CD4-positive, CD25-positive, alpha-beta regulatory T cell (primary cell): Measurements from ENCODE around the gene A2M. TPM values are rescaled to one million over a fixed set of nuclear protein-coding genes. Genes with fewer than 3 reads are reported as not detected.
"Not testable (repeated sequence)": the region's sequence is repeated elsewhere in the genome, so short reads cannot be mapped to it uniquely, and the experiment has no call there.

Experiments used
- ATAC-seq, 2 donors: fragments of 150-1000 bp; cut with Tn5 transposase; one replicate each; pipeline ENCODE4 v1.10.0; 2021; ENCODE audit warnings: low read depth in 2 of 2, moderate number of reproducible peaks in 2 of 2, moderate library complexity in 1 of 2
- DNase-seq, 3 donors: peaks; one replicate each; pipeline versions ENCODE4 v3.0.0 to v3.0.0-alpha.2; 2012 to 2022; ENCODE audit warnings: mixed read lengths in 1 of 3
- H3K27ac ChIP-seq: one replicate; pipeline ENCODE4 v1.7.0; 2013; ENCODE audit warnings: mild to moderate bottlenecking, low read length; ENCODE audit not compliant: insufficient read depth, poor library complexity, severe bottlenecking
- H3K27me3 ChIP-seq: one replicate; pipeline ENCODE4 v1.7.0; 2013; ENCODE audit warnings: low read length; ENCODE audit not compliant: control insufficient read depth, insufficient read depth
- H3K36me3 ChIP-seq: one replicate; pipeline ENCODE4 v1.7.0; 2013; ENCODE audit warnings: mild to moderate bottlenecking, low read length, moderate library complexity; ENCODE audit not compliant: control insufficient read depth, insufficient read depth
- H3K4me1 ChIP-seq: 2 replicates; pipeline ENCODE4 v1.7.0; 2013; ENCODE audit warnings: mild to moderate bottlenecking, low read length; ENCODE audit not compliant: insufficient read depth, control insufficient read depth, poor library complexity, severe bottlenecking
- H3K4me3 ChIP-seq: one replicate; pipeline ENCODE4 v1.7.0; 2013; ENCODE audit warnings: low read depth, mild to moderate bottlenecking, low read length, moderate library complexity
- H3K9me3 ChIP-seq, 2 experiments: 1 replicate in 1 of 2; 2 replicates in 1 of 2; pipeline ENCODE4 v1.7.0; 2013; ENCODE audit warnings: low read length in 2 of 2, mild to moderate bottlenecking in 1 of 2, moderate library complexity in 1 of 2; ENCODE audit not compliant: control insufficient read depth in 2 of 2
- H3K27ac Mint-ChIP-seq, 3 donors: one replicate each; pipeline ENCODE4 v1.8.0; 2020 to 2022; ENCODE audit warnings: mild to moderate bottlenecking in 3 of 3, mixed read lengths in 3 of 3, moderate library complexity in 2 of 3
- H3K27me3 Mint-ChIP-seq: one replicate; pipeline ENCODE4 v1.8.0; 2022; ENCODE audit warnings: mild to moderate bottlenecking, mixed read lengths
- H3K36me3 Mint-ChIP-seq: one replicate; pipeline ENCODE4 v1.8.0; 2020; ENCODE audit warnings: mixed read lengths
- H3K4me1 Mint-ChIP-seq, 4 donors: one replicate each; pipeline ENCODE4 v1.8.0; 2020 to 2022; ENCODE audit warnings: mixed read lengths in 4 of 4, mild to moderate bottlenecking in 1 of 4
- H3K4me3 Mint-ChIP-seq, 4 donors: one replicate each; pipeline ENCODE4 v1.8.0; 2020 to 2022; ENCODE audit warnings: mild to moderate bottlenecking in 4 of 4, mixed read lengths in 4 of 4, moderate library complexity in 3 of 4
- H3K9me3 Mint-ChIP-seq, 7 donors: one replicate each; pipeline ENCODE4 v1.8.0; 2020 to 2022; ENCODE audit warnings: mixed read lengths in 7 of 7, mild to moderate bottlenecking in 3 of 7, moderate library complexity in 2 of 7
- polyA plus RNA-seq, 4 donors: library from polyadenylated mRNA; unstranded; fragments of 300-500 nt; fragmentation: Illumina TruSeq; gene quantifications; one replicate each; pipeline ENCODE4 v1.2.3, GENCODE V29; 2021
- total RNA-seq: library from RNA; stranded (reverse); gene quantifications from one replicate; pipeline ENCODE4 v1.2.3, GENCODE V29; 2022

A2M gene
- total and polyA plus RNA-seq, 5 donors from 2014 or later: not detected

GRCh38 chr12:9143929-9144729, 28.4 kb upstream of the A2M start:
- Histone ChIP-seq H3K4me3 (no peak overlapping the region), H3K27ac (no peak overlapping the region), H3K36me3 (no peaks in the 10 kb centered on the region), H3K9me3 (peaks cover 0 to 4% of the 10 kb centered on the region in 2 experiments), H3K4me1 (no peaks in the 10 kb centered on the region), H3K27me3 (no peaks in the 10 kb centered on the region)
- Mint-ChIP-seq H3K27ac (no peak overlapping the region), H3K4me3 (no peak overlapping the region), H3K9me3 (peaks cover 0 to 23% (median 5%) of the 10 kb centered on the region in 7 donors), H3K4me1 (no peaks in the 10 kb centered on the region), H3K27me3 (peaks cover 19% of the 10 kb centered on the region), H3K36me3 (peaks cover 7% of the 10 kb centered on the region)
- DNase-seq (no peak), ATAC-seq (no peak)

DNA sequence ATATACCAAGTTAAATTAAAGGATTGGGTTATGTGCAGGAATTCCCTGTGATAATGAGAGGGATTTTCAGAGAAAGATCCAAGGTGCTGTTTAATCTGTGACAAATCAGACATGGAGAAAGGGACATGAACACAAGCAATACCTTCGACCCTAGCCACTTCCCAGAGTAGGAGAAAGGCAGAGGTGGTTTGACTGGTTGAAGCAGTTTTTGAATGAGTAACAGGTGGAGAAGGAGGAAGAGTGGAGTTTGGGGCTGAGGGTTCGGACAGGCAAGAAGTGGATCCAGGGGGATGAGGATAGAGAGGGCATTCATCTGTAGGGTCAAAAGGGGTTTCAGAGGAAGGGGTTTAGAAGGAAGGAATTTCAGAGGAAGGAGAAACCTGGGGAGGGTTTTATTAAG, 27.4 kb upstream of the A2M start:
- peaks cover 7% of the 10 kb centered on the region for H3K36me3 Mint-ChIP-seq
- peaks cover 0 to 23% (median 5%) of the 10 kb centered on the region in 7 donors for H3K9me3 Mint-ChIP-seq
- DNase-seq: no peak

GRCh38 chr12:9139588-9140290, 24.0 kb upstream of the A2M start:
- not testable (repeated sequence) for H3K36me3 ChIP-seq, H3K4me1 Mint-ChIP-seq, H3K36me3 Mint-ChIP-seq, H3K9me3 ChIP-seq, H3K27ac ChIP-seq, H3K27me3 ChIP-seq, ATAC-seq, H3K4me1 ChIP-seq, H3K4me3 Mint-ChIP-seq, DNase-seq, H3K4me3 ChIP-seq, H3K9me3 Mint-ChIP-seq, H3K27ac Mint-ChIP-seq
- H3K27me3 Mint-ChIP-seq: peaks cover 22% of the 10 kb centered on the region

More for the DNA sequence above, 27.4 kb upstream of the A2M start:
- H3K4me1 Mint-ChIP-seq: no peaks in the 10 kb centered on the region
- H3K27ac ChIP-seq: no peak overlapping the region
- H3K36me3 ChIP-seq: no peaks in the 10 kb centered on the region
- peaks cover 0 to 4% of the 10 kb centered on the region in 2 experiments for H3K9me3 ChIP-seq
- no peaks in the 10 kb centered on the region for H3K4me1 ChIP-seq
- H3K4me3 Mint-ChIP-seq: no peak overlapping the region
- H3K27me3 Mint-ChIP-seq: peaks cover 25% of the 10 kb centered on the region
- H3K27ac Mint-ChIP-seq: no peak overlapping the region
- no peak overlapping the region for H3K4me3 ChIP-seq
- no peak for ATAC-seq
- no peaks in the 10 kb centered on the region for H3K27me3 ChIP-seq

DNA sequence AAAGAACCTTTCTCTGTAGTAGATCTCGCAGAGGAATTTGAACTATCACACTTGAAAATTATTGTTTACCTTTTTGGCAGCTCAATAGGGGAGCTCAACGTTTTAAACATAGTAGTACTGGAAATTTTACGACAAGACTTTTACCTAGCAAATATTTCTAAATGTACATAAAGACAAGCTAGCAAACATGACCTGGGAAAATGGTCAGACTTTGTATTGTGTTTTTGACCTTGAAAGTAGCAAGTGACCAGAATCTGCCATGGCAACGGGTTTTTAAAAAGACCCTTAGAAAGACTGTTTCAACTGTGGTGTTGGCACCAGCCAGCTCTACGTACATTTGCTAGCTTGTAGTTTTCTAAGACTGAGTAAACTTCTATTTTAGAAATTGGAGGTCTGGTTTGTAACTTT, 20.2 kb upstream of the A2M start:
- no peaks in the 10 kb centered on the region for H3K4me1 ChIP-seq
- no peak overlapping the region for H3K4me3 ChIP-seq
- Mint-ChIP-seq H3K9me3 (peaks cover 0 to 3% (median 0%) of the 10 kb centered on the region in 7 donors), H3K36me3 (no peaks in the 10 kb centered on the region), H3K27ac (no peak overlapping the region), H3K27me3 (peaks cover 13% of the 10 kb centered on the region), H3K4me1 (no peaks in the 10 kb centered on the region), H3K4me3 (no peak overlapping the region)
- no peaks in the 10 kb centered on the region for H3K9me3 ChIP-seq
- no peak for ATAC-seq
- H3K36me3 ChIP-seq: no peaks in the 10 kb centered on the region
- no peak for DNase-seq
- no peaks in the 10 kb centered on the region for H3K27me3 ChIP-seq
- H3K27ac ChIP-seq: no peak overlapping the region

- no peaks in the 10 kb centered on the region for H3K4me1 Mint-ChIP-seq
- no peak overlapping the region for H3K4me3 Mint-ChIP-seq
- no peak overlapping the region for H3K27ac ChIP-seq
- no peaks in the 10 kb centered on the region for H3K9me3 ChIP-seq
- H3K27ac Mint-ChIP-seq: no peak overlapping the region
- no peaks in the 10 kb centered on the region for H3K36me3 Mint-ChIP-seq
- H3K36me3 ChIP-seq: no peaks in the 10 kb centered on the region
- peak in 1 of 3 donors; percentile 25 for DNase-seq
- peaks cover 0 to 3% (median 0%) of the 10 kb centered on the region in 7 donors for H3K9me3 Mint-ChIP-seq
- H3K27me3 ChIP-seq: no peaks in the 10 kb centered on the region
- H3K4me1 ChIP-seq: no peaks in the 10 kb centered on the region
- no peak overlapping the region for H3K4me3 ChIP-seq
- no peak for ATAC-seq
- H3K27me3 Mint-ChIP-seq: peaks cover 13% of the 10 kb centered on the region
Measured at GRCh38 chr12:9134981-9135628, 19.4 kb upstream of the A2M start.

DNA sequence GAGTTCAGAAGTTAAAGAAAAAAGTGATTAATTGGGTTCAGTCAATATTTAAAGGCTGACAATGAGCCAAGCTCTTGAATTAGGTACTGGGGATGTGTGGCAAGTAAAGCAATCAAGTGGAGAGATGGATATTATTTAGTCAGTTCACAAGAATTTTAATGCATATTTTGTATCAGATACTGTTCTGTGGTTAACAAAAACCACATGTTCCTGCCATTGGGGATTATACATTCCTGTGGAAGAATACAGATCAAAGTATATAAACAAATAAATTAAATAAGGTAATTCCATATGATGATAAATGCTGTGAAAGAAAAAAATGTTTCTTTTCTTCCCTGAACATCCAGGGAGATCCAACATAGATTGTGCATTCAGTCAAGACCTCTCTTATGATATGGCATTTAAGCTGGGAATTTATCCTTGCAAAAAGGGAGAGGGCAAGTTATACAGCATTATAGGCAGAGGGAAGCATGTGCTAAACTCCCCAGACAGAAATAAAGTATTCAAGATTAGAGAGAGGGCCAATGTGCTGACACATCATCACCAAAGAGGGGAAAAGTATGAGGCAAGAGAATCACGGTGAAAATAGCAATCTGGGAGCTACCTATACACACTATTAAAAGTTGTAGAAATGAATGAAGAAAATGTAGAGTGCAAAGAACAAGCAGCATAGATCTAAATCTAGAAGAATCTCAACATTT, 17.6 kb upstream of the A2M start:
- Mint-ChIP-seq H3K4me1 (no peaks in the 10 kb centered on the region), H3K9me3 (peaks cover 0 to 4% (median 0%) of the 10 kb centered on the region in 7 donors), H3K27ac (no peak overlapping the region), H3K36me3 (no peaks in the 10 kb centered on the region), H3K4me3 (no peak overlapping the region), H3K27me3 (no peaks in the 10 kb centered on the region)
- no peaks in the 10 kb centered on the region for H3K4me1 ChIP-seq
- no peak overlapping the region for H3K27ac ChIP-seq
- no peak for ATAC-seq
- no peak for DNase-seq
- H3K4me3 ChIP-seq: no peak overlapping the region
- H3K9me3 ChIP-seq: no peaks in the 10 kb centered on the region
- no peaks in the 10 kb centered on the region for H3K36me3 ChIP-seq
- no peaks in the 10 kb centered on the region for H3K27me3 ChIP-seq

DNA sequence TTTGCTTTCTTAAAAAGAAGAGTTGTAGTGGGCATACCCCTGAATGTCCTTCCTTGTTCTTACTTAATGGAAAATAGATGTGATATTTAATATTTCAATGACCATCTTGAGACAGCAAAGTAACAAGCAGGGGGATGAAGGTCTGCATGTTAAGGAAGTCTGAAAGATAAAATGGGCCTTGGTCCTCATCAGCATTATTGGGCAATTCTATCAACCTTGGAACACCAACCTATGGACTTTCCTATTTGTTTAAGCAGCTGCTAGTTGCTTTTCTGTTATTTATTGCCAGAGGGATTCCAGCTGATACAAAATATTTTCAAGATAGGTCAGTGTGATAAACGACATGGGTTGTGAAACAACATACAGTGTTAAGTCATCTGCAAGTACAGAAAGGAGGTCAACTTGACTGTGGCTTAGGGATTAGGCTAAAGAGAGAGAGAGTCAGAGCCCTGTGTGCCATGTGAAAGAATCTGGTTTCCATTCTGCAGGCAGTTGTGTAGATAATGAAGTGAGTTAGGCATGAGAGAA, 16.4 kb upstream of the A2M start:
- H3K27ac ChIP-seq: no peak overlapping the region
- Mint-ChIP-seq H3K27me3 (peaks cover 2% of the 10 kb centered on the region), H3K4me3 (no peak overlapping the region), H3K9me3 (peaks cover 0 to 4% (median 0%) of the 10 kb centered on the region in 7 donors), H3K27ac (no peak overlapping the region), H3K36me3 (no peaks in the 10 kb centered on the region), H3K4me1 (no peaks in the 10 kb centered on the region)
- DNase-seq (no peak), ATAC-seq (no peak)
- H3K36me3 ChIP-seq: no peaks in the 10 kb centered on the region
- no peak overlapping the region for H3K4me3 ChIP-seq
- no peaks in the 10 kb centered on the region for H3K4me1 ChIP-seq
- no peaks in the 10 kb centered on the region for H3K9me3 ChIP-seq
- H3K27me3 ChIP-seq: no peaks in the 10 kb centered on the region
